ENCODE measurements around the gene LMBRD2.

Gene LMBRD2

GRCh38 chr5:36128795-36129194 lies 22.9 kb downstream of the LMBRD2 start:
- Histone ChIP-seq H3K36me3 (ENCODE audit: low read depth) (peaks cover 7% of the 10 kb centered on the region), H3K4me3 (ENCODE audit: severe bottlenecking) (no peak overlapping the region), H3K9me3 (ENCODE audit: severe bottlenecking) (peaks cover 3% of the 10 kb centered on the region), H3K27me3 (ENCODE audit: insufficient read depth, poor library complexity, severe bottlenecking) (no peaks in the 10 kb centered on the region), H3K27ac (ENCODE audit: poor library complexity, severe bottlenecking) (no peak overlapping the region), H3K4me1 (ENCODE audit: insufficient read depth, poor library complexity, severe bottlenecking) (no peaks in the 10 kb centered on the region)
- DNase-seq (ENCODE audit: low spot score) (no peak), ATAC-seq (ENCODE audit: low read depth) (no peak)
- TF ChIP-seq CTCF (IDR thresholded peaks at IDR 0.05; ENCODE audit: poor library complexity, severe bottlenecking), result no peak

- no peak overlapping the region for H3K4me3 ChIP-seq (ENCODE audit: severe bottlenecking)
- H3K4me1 ChIP-seq (ENCODE audit: insufficient read depth, poor library complexity, severe bottlenecking), result no peaks in the 10 kb centered on the region
- peaks cover 19% of the 10 kb centered on the region for H3K36me3 ChIP-seq (ENCODE audit: low read depth)
- DNase-seq (ENCODE audit: low spot score) (no peak), ATAC-seq (ENCODE audit: low read depth) (no peak)
- TF ChIP-seq CTCF (IDR thresholded peaks at IDR 0.05; ENCODE audit: poor library complexity, severe bottlenecking), result no peak
- H3K9me3 ChIP-seq (ENCODE audit: severe bottlenecking), result peaks cover 3% of the 10 kb centered on the region
- no peak overlapping the region for H3K27ac ChIP-seq (ENCODE audit: poor library complexity, severe bottlenecking)
- H3K27me3 ChIP-seq (ENCODE audit: insufficient read depth, poor library complexity, severe bottlenecking), result no peaks in the 10 kb centered on the region
Measured at GRCh38 chr5:36125868-36126267, 25.8 kb downstream of the LMBRD2 start.

- no peaks in the 10 kb centered on the region for H3K4me1 ChIP-seq (ENCODE audit: insufficient read depth, poor library complexity, severe bottlenecking)
- no peaks in the 10 kb centered on the region for H3K27me3 ChIP-seq (ENCODE audit: insufficient read depth, poor library complexity, severe bottlenecking)
- no peak overlapping the region for H3K4me3 ChIP-seq (ENCODE audit: severe bottlenecking)
- ATAC-seq (ENCODE audit: low read depth) (no peak), DNase-seq (ENCODE audit: low spot score) (no peak)
- H3K36me3 ChIP-seq (ENCODE audit: low read depth), result peaks cover 25% of the 10 kb centered on the region
- H3K27ac ChIP-seq (ENCODE audit: poor library complexity, severe bottlenecking), result no peak overlapping the region
- H3K9me3 ChIP-seq (ENCODE audit: severe bottlenecking), result no peaks in the 10 kb centered on the region
- TF ChIP-seq CTCF (IDR thresholded peaks at IDR 0.05; ENCODE audit: poor library complexity, severe bottlenecking), result no peak
Measured at GRCh38 chr5:36111238-36111637, 40.4 kb downstream of the LMBRD2 start.

GRCh38 chr5:36108758-36109460 lies 42.8 kb downstream of the LMBRD2 start:
- ATAC-seq (ENCODE audit: low read depth) (no peak), DNase-seq (ENCODE audit: low spot score) (no peak)
- H3K36me3 ChIP-seq (ENCODE audit: low read depth), result peaks cover 18% of the 10 kb centered on the region
- H3K9me3 ChIP-seq (ENCODE audit: severe bottlenecking), result no peaks in the 10 kb centered on the region
- no peak overlapping the region for H3K4me3 ChIP-seq (ENCODE audit: severe bottlenecking)
- H3K4me1 ChIP-seq (ENCODE audit: insufficient read depth, poor library complexity, severe bottlenecking), result no peaks in the 10 kb centered on the region
- no peaks in the 10 kb centered on the region for H3K27me3 ChIP-seq (ENCODE audit: insufficient read depth, poor library complexity, severe bottlenecking)
- no peak overlapping the region for H3K27ac ChIP-seq (ENCODE audit: poor library complexity, severe bottlenecking)
- TF ChIP-seq CTCF (IDR thresholded peaks at IDR 0.05; ENCODE audit: poor library complexity, severe bottlenecking), result no peak

GRCh38 chr5:36105819-36106218 lies 45.9 kb downstream of the LMBRD2 start:
- DNase-seq (ENCODE audit: low spot score), result no peak
- ATAC-seq (ENCODE audit: low read depth), result no peak
- no peak for TF ChIP-seq CTCF (IDR thresholded peaks at IDR 0.05; ENCODE audit: poor library complexity, severe bottlenecking)
- Histone ChIP-seq H3K27ac (ENCODE audit: poor library complexity, severe bottlenecking) (no peak overlapping the region), H3K36me3 (ENCODE audit: low read depth) (peaks cover 12% of the 10 kb centered on the region), H3K9me3 (ENCODE audit: severe bottlenecking) (no peaks in the 10 kb centered on the region), H3K4me3 (ENCODE audit: severe bottlenecking) (no peak overlapping the region), H3K27me3 (ENCODE audit: insufficient read depth, poor library complexity, severe bottlenecking) (no peaks in the 10 kb centered on the region), H3K4me1 (ENCODE audit: insufficient read depth, poor library complexity, severe bottlenecking) (no peaks in the 10 kb centered on the region)
